ENCODE measurements around the gene SLC7A7. TPM values are rescaled to one million over a fixed set of nuclear protein-coding genes. Genes with fewer than 3 reads are reported as not detected.

The SLC7A7 gene
- total RNA-seq, 1 donor from 2014 or later: 14.3 TPM

- peaks cover 46% of the 10 kb centered on the region for H3K36me3 ChIP-seq (ENCODE audit: insufficient read depth, low read length)
- H3K36me3 Mint-ChIP-seq (ENCODE audit: low read depth, unreplicated experiment): peaks cover 29% of the 10 kb centered on the region
- H3K27ac ChIP-seq (ENCODE audit: low read depth, low read length): peak overlapping the region; percentile 16
- H2AFZ ChIP-seq (ENCODE audit: low read depth, low read length): no peak overlapping the region
- TF ChIP-seq, protein P1, sequence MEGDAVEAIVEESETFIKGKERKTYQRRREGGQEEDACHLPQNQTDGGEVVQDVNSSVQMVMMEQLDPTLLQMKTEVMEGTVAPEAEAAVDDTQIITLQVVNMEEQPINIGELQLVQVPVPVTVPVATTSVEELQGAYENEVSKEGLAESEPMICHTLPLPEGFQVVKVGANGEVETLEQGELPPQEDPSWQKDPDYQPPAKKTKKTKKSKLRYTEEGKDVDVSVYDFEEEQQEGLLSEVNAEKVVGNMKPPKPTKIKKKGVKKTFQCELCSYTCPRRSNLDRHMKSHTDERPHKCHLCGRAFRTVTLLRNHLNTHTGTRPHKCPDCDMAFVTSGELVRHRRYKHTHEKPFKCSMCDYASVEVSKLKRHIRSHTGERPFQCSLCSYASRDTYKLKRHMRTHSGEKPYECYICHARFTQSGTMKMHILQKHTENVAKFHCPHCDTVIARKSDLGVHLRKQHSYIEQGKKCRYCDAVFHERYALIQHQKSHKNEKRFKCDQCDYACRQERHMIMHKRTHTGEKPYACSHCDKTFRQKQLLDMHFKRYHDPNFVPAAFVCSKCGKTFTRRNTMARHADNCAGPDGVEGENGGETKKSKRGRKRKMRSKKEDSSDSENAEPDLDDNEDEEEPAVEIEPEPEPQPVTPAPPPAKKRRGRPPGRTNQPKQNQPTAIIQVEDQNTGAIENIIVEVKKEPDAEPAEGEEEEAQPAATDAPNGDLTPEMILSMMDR (IDR thresholded peaks at IDR 0.05; ENCODE audit: insufficient read depth, low read depth, low read length): no peak
- no peak for TF ChIP-seq EZH2 (IDR thresholded peaks at IDR 0.05; ENCODE audit: insufficient read depth, low read length)
- no peaks in the 10 kb centered on the region for H3K27me3 Mint-ChIP-seq (ENCODE audit: low read depth, unreplicated experiment)
- H3K4me2 ChIP-seq (ENCODE audit: low read length): peak overlapping the region; percentile 27
- no peak for DNase-seq (ENCODE audit: low read depth)
- H3K9me3 Mint-ChIP-seq (ENCODE audit: unreplicated experiment): no peaks in the 10 kb centered on the region
- peaks cover 19% of the 10 kb centered on the region for H4K20me1 ChIP-seq (ENCODE audit: insufficient read depth, low read length)
- peaks cover 27% of the 10 kb centered on the region for H3K4me1 Mint-ChIP-seq (ENCODE audit: low read depth, unreplicated experiment)
- FAIRE-seq: no peak
- H3K27ac Mint-ChIP-seq (ENCODE audit: unreplicated experiment): no peak overlapping the region
- peaks cover 19% of the 10 kb centered on the region for H3K4me1 ChIP-seq (ENCODE audit: insufficient read depth, low read length)
- H3K27me3 ChIP-seq (ENCODE audit: insufficient read depth, low read length): no peaks in the 10 kb centered on the region
- no peak overlapping the region for H3K4me3 ChIP-seq (ENCODE audit: insufficient read depth, low read depth, low read length)
- no peaks in the 10 kb centered on the region for H3K9me3 ChIP-seq (ENCODE audit: insufficient read depth, low read depth, low read length)
- H3K9ac ChIP-seq (ENCODE audit: low read length): peak overlapping the region; percentile 27
- H3K79me2 ChIP-seq (ENCODE audit: insufficient read depth, low read length): peaks cover 35% of the 10 kb centered on the region
- peak overlapping the region; percentile 66 for H3K4me3 Mint-ChIP-seq (ENCODE audit: unreplicated experiment)
Measured at GRCh38 chr14:22768947-22769346, 46.3 kb downstream of the SLC7A7 start.

DNA sequence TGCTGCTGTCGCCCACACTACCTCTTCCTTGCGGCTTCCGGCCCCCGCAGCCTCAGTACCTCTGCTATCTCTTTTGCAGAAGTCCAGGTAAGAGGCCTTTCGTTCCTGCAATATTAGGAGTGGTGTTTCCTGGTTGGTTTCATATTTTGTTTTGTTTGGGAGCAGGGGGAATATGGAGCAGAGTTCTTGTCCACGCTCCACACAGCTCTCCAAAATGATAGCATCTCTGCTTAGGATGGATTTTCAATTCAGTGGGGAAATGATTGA, 48.0 kb downstream of the SLC7A7 start:
- peaks cover 23% of the 10 kb centered on the region for H3K36me3 Mint-ChIP-seq (ENCODE audit: low read depth, unreplicated experiment)
- H3K4me3 ChIP-seq (ENCODE audit: insufficient read depth, low read depth, low read length): peak overlapping the region; percentile 99
- H3K4me1 Mint-ChIP-seq (ENCODE audit: low read depth, unreplicated experiment): peaks cover 27% of the 10 kb centered on the region

More for the DNA sequence above, 48.0 kb downstream of the SLC7A7 start:
- Mint-ChIP-seq H3K27me3 (ENCODE audit: low read depth, unreplicated experiment) (no peaks in the 10 kb centered on the region), H3K27ac (ENCODE audit: unreplicated experiment) (peak overlapping the region; percentile 73), H3K9me3 (ENCODE audit: unreplicated experiment) (no peaks in the 10 kb centered on the region), H3K4me3 (ENCODE audit: unreplicated experiment) (peak overlapping the region; percentile 95)
- peak overlapping the region; percentile 98 for H2AFZ ChIP-seq (ENCODE audit: low read depth, low read length)
- peaks cover 19% of the 10 kb centered on the region for H3K4me1 ChIP-seq (ENCODE audit: insufficient read depth, low read length)
- H3K4me2 ChIP-seq (ENCODE audit: low read length): peak overlapping the region; percentile 90
- peaks cover 30% of the 10 kb centered on the region for H3K36me3 ChIP-seq (ENCODE audit: insufficient read depth, low read length)
- no peak for TF ChIP-seq EZH2 (IDR thresholded peaks at IDR 0.05; ENCODE audit: insufficient read depth, low read length)
- TF ChIP-seq, protein P1 (IDR thresholded peaks at IDR 0.05; ENCODE audit: insufficient read depth, low read depth, low read length): no peak
- no peaks in the 10 kb centered on the region for H3K27me3 ChIP-seq (ENCODE audit: insufficient read depth, low read length)
- H3K9ac ChIP-seq (ENCODE audit: low read length): peak overlapping the region; percentile 96
- peak overlapping the region; percentile 91 for H3K27ac ChIP-seq (ENCODE audit: low read depth, low read length)
- FAIRE-seq: no peak
- peaks cover 35% of the 10 kb centered on the region for H3K79me2 ChIP-seq (ENCODE audit: insufficient read depth, low read length)
- no peak for DNase-seq (ENCODE audit: low read depth)
- peaks cover 19% of the 10 kb centered on the region for H4K20me1 ChIP-seq (ENCODE audit: insufficient read depth, low read length)
- no peaks in the 10 kb centered on the region for H3K9me3 ChIP-seq (ENCODE audit: insufficient read depth, low read depth, low read length)
